ENCODE data around the gene TUBB4A.

- TF ChIP-seq CTCF (IDR thresholded peaks at IDR 0.05; ENCODE audit: insufficient read depth, low read depth, low read length) (no peak), EZH2 (IDR thresholded peaks at IDR 0.05; ENCODE audit: insufficient read depth, low read length) (no peak)
Observed at GRCh38 chr19:6448045-6448444, 54.1 kb downstream of the TUBB4A start.
